GM21381 (cell line): ENCODE data around the gene CEP126.

Experiments used
- ATAC-seq: cut with Tn5 transposase; IDR thresholded peaks from one replicate; pipeline ENCODE4 v1.9.1; 2021; ENCODE audit warnings: mild to moderate bottlenecking, moderate library complexity; ENCODE audit not compliant: unreplicated experiment

CEP126 gene

GRCh38 chr11:102010776-102011494 is 96.1 kb downstream of the CEP126 start:
- no peak for ATAC-seq

GRCh38 chr11:102012946-102013345 is 98.1 kb downstream of the CEP126 start:
- no peak for ATAC-seq

DNA sequence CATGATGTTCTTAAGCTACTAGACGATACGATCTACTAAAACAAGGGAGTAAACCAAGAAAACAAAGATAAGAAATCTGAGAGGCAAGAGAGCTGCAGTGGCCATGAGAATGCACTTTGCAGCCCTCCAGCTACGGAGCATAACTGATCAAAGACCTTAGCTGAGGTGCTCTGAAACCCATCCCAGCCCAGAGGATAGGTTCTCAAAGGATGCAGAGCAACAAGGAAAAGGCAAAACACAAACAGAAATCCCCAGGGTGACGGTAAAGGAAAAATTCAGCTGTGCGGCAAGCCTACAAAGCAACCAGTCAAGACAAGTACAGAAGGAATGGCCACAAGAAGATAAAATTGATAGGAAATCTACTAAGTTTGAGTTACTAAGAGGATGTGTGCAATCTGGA is 99.9 kb downstream of the CEP126 start:
- no peak for ATAC-seq

DNA sequence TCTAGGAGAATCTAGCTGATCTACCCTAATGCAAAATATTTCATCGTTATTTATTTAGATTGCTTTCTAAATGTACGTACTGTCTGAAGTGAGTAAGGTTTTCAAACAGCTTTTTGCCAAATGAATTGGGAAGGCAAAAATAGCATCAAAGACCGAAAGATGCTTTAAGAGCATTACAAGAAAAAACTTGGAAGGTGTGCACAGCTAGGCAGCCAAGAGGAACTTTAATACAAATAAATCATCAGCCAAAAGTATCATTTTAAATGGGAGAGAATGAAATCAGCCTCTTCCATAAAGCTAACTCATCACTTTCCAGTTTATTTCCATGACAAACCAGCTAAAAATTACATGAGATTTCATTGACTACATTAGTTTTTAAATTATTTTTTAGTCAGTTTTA is 102.2 kb downstream of the CEP126 start:
- ATAC-seq, result no peak

DNA sequence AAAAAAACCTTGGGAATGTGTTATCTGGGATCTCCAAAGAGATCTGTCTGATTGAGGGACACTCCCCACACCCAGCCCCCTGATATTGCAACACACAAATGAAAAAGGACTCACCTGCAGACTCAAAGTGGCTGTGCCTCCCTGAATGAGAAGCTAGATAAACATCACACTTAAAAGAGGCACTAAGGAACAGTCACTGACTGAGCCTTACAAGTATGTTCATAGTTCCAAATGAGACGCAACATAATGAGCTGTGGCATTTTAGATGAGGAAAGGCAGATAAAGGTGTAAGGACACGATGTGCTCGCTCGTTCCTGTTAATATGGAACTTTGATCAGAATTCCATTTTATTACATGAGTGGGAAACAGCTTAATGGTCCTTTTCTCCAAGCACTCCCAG is 111.4 kb downstream of the CEP126 start:
- ATAC-seq, result no peak

- ATAC-seq, result no peak
Observed at GRCh38 chr11:102026959-102027358, 112.1 kb downstream of the CEP126 start.

DNA sequence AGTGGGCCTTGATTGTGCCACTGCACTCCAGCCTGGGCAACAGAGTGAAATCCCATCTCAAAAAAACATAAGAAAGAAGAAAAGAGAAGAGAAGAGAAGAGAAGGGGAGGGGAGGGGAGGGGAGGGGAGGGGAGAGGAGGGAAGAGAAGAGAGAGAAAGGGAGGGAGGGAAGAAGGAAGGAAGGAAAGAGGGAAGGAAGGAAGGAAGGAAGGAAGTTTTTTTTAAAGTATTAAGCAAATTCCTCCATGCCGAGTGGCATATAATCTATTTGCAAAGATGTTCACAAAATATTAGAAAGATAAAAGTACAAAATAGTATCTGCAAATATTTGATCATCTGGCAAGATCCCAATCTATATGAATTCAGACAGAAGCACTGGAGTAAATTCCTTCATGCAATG is 121.9 kb downstream of the CEP126 start:
- ATAC-seq, result no peak

GRCh38 chr11:102046841-102047240 is 132.0 kb downstream of the CEP126 start:
- peak; percentile 19 for ATAC-seq

GRCh38 chr11:102047305-102047924 is 132.6 kb downstream of the CEP126 start, which contains the start of gene CFAP300:
Gene CFAP300, plus strand, starts transcription at chr11:102047437. Its CDS starts 34 bp downstream, at chr11:102047471.
- ATAC-seq, result peak; percentile 57
